ENCODE measurements around the gene AMMECR1.
"Not testable (repeated sequence)": the region's sequence is repeated elsewhere in the genome, so short reads cannot be mapped to it uniquely, and the experiment has no call there.

AMMECR1 gene

GRCh38 chrX:110259117-110259516 lies 58.8 kb downstream of the AMMECR1 start:
- FAIRE-seq (no peak), DNase-seq (ENCODE audit: insufficient read length, low spot score) (no peak)

- no peak for FAIRE-seq
Measured at GRCh38 chrX:110258552-110258951, 59.3 kb downstream of the AMMECR1 start.

DNA sequence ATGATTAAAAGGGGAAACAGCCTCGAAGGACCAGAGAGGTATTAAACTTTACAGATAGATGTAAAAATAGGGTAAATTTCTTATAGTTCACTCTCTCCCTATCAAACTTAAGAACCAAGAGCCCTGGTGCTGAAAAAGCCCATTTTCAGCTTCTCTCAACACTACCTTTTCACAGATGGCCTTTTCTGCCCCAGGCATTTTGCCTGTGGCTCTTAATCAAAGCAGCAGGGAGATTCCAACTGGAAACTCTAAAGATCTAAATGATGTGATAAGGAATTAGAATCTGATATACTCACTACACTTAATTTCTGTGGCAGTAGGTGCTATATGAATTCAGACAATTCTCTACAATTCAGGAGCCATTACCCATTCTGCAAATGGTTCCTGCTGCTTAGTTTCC lies 60.0 kb downstream of the AMMECR1 start:
- DNase-seq (ENCODE audit: insufficient read length, low spot score) (no peak), FAIRE-seq (no peak)

More at GRCh38 chrX:110258552-110258951, 59.3 kb downstream of the AMMECR1 start:
- no peak for DNase-seq (ENCODE audit: insufficient read length, low spot score)

DNA sequence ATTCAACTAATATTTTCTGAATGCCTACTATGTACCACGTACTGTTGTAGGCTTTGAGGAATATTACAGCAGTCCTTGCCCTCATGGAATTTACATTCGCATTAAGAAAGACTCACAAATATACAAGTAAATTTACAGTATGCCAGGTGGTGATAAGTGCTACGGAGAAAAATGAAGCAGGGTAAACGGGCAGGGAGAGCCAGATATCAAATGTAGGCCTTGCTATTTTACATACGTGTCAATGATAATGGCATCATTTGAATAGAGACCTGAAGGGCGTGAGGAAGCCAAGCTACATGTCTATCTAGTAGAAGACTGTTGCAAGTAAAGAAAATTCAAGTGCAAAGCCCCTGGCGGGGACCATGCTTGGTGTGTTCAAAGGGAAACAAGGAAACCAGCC lies 65.2 kb downstream of the AMMECR1 start:
- DNase-seq (ENCODE audit: insufficient read length, low spot score) (no peak), FAIRE-seq (no peak)

GRCh38 chrX:110251961-110252360 lies 65.9 kb downstream of the AMMECR1 start:
- FAIRE-seq (no peak), DNase-seq (ENCODE audit: insufficient read length, low spot score) (no peak)

DNA sequence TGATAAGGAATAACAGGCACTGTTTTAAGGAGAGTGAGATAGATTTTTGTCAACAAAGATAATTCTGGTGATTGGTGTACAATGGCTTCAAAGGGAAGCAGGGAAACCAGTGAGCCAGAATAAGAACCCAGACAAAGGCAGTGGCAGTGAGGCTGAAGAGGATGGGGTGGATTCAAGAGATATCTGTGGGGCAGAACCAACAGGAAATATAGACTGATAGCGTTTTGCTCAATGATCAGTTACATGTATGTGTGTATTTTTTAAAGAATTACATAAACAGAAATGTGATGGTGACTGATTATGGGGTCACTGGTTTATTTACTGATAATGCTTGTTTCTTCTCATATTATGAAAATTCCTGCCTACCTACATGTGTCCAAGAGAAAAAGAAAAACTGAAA lies 66.4 kb downstream of the AMMECR1 start:
- FAIRE-seq (no peak), DNase-seq (ENCODE audit: insufficient read length, low spot score) (no peak)

DNA sequence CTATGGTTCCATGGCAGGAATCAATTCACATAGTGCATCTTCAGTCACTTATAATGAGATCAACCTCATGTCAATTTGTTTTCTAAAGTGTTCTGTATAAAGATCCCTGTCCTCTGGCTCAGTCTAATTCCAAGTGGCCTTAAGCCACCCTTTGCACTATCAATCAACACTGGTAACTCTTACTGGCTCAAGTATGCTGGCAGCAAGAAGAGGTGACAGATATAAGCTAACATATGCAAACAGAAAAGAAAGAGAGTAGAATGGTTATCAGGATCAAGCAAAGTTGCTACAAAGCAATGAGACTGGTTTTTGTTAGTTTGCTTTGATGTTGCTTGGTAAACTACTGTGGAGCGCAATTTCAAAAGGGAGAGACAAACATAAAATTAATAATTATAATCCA lies 67.0 kb downstream of the AMMECR1 start:
- no peak for DNase-seq (ENCODE audit: insufficient read length, low spot score)
- FAIRE-seq = no peak

DNA sequence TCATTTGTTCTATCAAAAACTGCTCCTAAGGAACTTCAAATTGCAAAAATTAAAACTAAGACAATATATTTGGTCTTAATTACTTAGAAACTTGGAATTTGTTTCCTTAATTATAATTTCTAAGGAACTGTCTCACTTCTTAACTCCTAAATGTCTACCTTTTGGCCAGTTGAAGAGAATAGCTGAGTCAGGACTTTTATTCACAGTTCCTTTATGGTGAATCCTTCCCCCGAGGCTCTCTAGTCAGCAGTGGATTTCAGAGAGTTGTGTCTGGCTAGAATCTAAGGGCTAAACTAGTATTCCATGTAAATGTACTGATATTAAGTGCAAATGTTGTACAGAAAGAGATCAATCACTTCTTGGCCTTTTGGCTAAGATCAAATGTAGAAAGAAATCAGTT lies 69.3 kb downstream of the AMMECR1 start:
- no peak for FAIRE-seq
- DNase-seq (ENCODE audit: insufficient read length, low spot score) = no peak

- DNase-seq (ENCODE audit: insufficient read length, low spot score) (no peak), FAIRE-seq (no peak)
Measured at GRCh38 chrX:110245011-110245410, 72.9 kb downstream of the AMMECR1 start.

GRCh38 chrX:110242371-110242770 lies 75.5 kb downstream of the AMMECR1 start:
- FAIRE-seq = no peak
- DNase-seq (ENCODE audit: insufficient read length, low spot score) = no peak

- DNase-seq (ENCODE audit: insufficient read length, low spot score) (no peak), FAIRE-seq (no peak)
Measured at GRCh38 chrX:110241816-110242215, 76.1 kb downstream of the AMMECR1 start.

GRCh38 chrX:110238259-110238658 lies 79.6 kb downstream of the AMMECR1 start:
- not testable (repeated sequence) for FAIRE-seq; DNase-seq (ENCODE audit: insufficient read length, low spot score)

DNA sequence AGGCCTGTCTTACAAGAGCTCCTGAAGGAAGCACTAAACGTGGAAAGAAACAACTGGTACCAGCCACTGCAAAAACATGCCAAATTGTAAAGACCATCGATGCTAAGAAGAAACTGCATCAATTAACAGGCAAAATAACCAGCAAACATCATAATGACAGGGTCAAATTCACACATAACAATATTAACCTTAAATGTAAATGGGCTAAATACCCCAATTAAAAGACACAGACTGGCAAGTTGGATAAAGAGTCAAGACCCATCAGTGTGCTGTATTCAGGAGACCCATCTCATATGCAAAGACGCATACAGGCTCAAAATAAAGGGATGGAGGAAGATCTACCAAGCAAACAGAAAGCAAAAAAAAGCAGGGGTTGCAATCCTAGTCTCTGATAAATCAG lies 86.4 kb downstream of the AMMECR1 start:
- DNase-seq (ENCODE audit: insufficient read length, low spot score); FAIRE-seq: not testable (repeated sequence)

DNA sequence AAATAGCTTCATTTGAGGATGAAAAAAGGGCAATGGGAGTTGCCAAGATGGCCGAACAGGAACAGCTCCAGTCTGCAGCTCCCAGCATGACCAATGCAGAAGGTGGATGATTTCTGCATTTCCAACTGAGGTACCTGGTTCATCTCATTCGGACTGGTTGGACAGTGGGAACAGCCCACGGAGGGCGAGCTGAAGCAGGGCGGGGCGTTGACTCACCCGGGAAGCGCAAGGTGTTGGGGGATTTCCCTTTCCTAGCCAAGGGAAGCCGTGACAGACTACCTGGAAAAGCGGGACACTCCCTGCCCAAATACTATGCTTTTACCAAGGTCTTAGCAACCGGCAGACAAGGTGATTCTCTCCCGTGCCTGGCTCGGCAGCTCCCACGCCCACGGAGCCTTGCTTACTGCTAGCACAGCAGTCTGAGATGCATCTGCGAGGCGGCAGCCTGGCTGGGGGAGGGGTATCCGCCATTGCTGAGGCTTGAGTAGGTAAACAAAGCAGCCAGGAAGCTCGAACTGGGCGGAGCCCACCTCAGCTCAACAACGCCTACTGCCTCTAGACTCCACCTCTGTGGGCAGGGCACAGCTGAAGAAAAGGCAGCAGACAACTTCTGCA lies 88.3 kb downstream of the AMMECR1 start:
- not testable (repeated sequence) for DNase-seq (ENCODE audit: insufficient read length, low spot score); FAIRE-seq

DNA sequence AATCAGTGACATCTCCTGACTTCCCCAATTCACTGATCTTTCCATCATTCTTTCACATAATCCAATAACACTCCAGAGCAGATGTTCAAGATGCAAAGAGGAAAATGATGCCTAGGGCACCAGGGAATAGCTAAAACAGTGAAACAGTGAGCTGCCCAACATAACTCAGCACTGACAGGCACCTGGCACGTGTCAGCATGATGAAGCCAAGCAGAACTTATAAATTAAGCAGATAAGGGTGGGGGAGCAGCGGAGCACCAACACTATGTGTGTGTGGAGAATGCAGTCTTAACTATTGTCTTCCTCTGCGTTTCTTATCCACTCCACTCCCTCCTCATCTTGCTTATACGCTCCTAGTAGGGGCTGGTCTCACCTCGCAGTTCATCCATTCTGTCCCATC lies 89.4 kb downstream of the AMMECR1 start:
- no peak for FAIRE-seq
- DNase-seq (ENCODE audit: insufficient read length, low spot score) = no peak

DNA sequence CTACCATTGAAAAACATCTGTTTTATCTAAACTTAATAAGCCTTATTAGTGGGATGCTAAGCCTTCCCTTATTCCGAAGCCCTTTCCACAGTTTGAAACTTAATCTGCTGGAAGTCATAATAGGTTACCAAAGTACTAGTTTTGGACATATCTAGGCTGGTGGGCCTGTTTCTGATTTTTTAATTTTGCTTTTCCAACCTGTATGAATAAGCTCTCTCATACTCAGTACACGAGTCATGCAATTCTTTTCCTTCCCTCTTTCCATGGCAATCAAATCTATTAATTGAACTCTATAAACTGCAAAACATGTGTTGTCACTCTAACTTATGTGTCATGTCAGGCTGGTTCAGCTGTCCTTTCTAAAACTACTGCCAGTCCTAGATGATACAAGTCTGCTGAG lies 91.0 kb downstream of the AMMECR1 start:
- FAIRE-seq = no peak
- DNase-seq (ENCODE audit: insufficient read length, low spot score) = no peak

DNA sequence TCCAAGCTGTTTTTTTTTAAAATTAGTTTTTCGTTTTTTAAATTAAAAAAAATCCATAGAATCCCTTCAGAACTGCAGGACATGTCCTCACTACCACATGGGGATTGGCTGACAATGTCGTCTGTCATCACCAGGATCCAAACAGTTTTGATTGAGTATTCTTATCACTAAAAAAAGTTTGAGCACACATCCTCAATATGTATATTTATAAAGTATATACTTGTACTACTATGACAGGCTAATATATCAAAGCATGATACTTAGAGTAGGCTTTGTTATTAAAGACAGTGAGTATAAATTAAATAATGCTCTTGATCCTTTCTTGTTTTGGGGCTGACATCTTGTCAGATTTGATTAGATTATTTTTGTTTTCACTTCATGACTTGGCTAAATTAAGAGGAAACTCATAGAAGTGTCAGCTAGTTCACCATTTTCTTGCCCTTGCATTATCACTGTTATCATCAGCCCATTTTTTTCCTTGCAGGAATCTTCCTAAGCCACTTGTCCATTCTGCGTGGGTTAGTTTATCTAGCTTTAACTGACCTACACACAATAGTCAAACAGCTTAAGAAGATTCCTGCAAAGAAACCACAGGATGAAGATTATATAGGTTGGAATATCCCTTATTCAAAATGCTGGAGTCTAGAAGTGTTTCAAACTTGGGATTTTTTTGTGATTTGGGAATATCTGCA lies 92.8 kb downstream of the AMMECR1 start:
- DNase-seq (ENCODE audit: insufficient read length, low spot score) (no peak), FAIRE-seq (no peak)

DNA sequence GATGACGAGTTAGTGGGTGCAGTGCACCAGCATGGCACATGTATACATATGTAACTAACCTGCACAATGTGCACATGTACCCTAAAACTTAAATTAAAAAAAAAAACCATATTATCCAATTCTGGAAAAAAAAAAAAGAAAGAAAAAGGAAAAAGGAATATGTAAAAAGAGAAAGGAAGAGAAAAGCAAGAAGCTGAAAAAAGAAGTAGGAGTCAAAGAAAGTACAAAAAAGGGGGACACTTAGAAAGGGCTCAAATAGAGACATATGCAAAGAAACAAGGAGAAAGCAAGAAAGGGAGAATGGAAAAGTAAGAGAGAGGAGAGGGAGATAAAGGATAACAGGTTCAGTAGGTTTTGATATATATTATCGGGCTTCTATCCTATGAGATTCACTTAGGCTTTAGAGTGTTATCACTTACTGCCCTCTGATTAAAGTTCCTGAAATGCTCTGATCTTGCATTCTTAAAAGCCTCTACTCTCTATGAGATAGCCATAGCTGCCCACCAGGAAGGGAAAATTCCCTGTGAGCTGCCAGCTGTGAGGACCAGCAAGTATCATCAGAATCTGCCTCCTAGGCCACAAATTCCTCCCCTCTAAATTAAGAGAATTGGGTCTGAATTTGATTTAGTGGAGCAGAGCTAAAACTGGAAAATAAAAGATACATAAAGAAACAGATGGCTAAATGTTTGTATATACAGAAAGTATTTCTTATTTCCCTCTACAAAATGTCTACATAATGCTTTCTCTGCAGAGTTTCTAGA lies 95.2 kb downstream of the AMMECR1 start:
- FAIRE-seq = no peak
- no peak for DNase-seq (ENCODE audit: insufficient read length, low spot score)

DNA sequence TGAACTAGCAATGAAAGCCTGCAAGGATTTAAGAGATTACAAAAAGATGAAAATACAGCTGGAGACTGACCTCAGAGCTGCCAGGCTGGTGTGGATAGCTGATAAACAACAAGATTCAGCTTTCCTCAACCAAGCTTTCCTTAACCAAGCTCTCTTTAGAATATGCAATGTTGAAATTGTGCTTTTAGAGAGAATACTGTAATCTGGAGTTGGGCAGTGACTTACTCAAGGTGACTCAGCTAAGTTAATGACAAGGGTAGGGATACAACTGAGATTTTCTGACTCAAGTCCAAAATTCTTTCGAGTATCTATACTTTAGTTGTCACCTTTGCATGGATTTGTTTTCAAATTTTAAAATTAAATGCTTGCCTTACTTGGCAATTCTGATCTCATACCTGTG lies 98.0 kb downstream of the AMMECR1 start:
- no peak for FAIRE-seq
- no peak for DNase-seq (ENCODE audit: insufficient read length, low spot score)

DNA sequence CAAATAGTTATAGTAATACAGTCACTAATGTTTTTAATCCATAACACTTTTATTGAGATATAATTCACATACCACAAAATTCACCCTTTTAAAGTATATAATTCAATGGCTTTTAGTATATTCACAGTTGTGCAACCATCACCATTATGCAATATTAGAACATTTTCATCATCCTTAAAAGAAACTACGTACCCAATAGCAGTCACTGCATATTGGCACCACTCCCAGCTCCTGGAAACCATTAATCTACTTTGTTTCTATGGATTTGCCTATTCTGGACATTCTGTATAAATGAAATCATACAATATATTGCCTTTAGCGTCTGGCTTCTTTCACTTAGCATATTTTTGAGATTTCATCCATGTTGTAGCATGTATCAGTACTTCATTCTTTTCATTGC lies 99.3 kb downstream of the AMMECR1 start:
- DNase-seq (ENCODE audit: insufficient read length, low spot score) (no peak), FAIRE-seq (no peak)

- FAIRE-seq = no peak
- DNase-seq (ENCODE audit: insufficient read length, low spot score) = no peak
Measured at GRCh38 chrX:110216027-110216426, 101.9 kb downstream of the AMMECR1 start.

DNA sequence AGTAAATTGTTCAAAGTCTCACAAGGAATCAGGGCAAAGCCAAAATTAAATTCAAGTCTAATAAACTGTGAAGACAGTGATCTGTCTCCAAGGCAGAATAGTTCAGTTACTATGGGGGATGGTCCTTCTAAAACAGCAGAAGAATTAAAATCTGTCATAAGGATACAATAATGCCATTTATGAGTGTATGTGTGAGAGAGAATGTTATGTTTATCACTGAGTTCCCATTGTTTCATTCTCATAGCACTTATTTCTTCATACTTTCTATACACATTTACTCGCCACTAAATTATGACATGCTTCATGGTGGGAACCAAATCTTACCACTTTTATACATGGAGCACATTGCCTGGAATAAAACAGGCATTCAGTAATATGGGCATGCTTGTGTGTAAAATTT lies 102.5 kb downstream of the AMMECR1 start:
- DNase-seq (ENCODE audit: insufficient read length, low spot score) (no peak), FAIRE-seq (no peak)

Measured in HTR-8/SVneo (cell line).